Common myeloid progenitor, CD34-positive (primary cell): ENCODE results near the gene CREB5.

Experiments used
- CTCF ChIA-PET: fragments of 350-600 bp; sonication (Branson Sonifier 250); formaldehyde crosslinking; loops from one replicate; lab custom pipeline; 2021; ENCODE audit warnings: antibody characterized with exemption; lab: Charles Lee
- POLR2A ChIA-PET: fragments of 350-600 bp; sonication (Branson Sonifier 250); formaldehyde crosslinking; loops from one replicate; lab custom pipeline; 2021; ENCODE audit warnings: antibody characterized with exemption; lab: Charles Lee
- DNase-seq, 3 donors: peaks; one replicate each; pipeline versions ENCODE4 v3.0.0 to v3.0.0-alpha.2; 2013
- H3K27ac ChIP-seq, 2 experiments: 1 replicate in 1 of 2; 2 replicates in 1 of 2; pipeline ENCODE4 v1.7.0; 2013; ENCODE audit warnings: inconsistent platforms in 2 of 2, low read length in 2 of 2, mild to moderate bottlenecking in 2 of 2, low read depth in 1 of 2, moderate library complexity in 1 of 2; ENCODE audit not compliant: severe bottlenecking in 2 of 2, insufficient read depth in 1 of 2, poor library complexity in 1 of 2
- H3K27me3 ChIP-seq, 5 experiments: replicated peaks in 2 of 5; 1 replicate in 3 of 5; 2 replicates in 2 of 5; pipeline versions ENCODE4 v1.6.1 to v1.7.0; 2013; ENCODE audit warnings: low read length in 4 of 5, mild to moderate bottlenecking in 2 of 5, moderate library complexity in 2 of 5, inconsistent platforms in 1 of 5; ENCODE audit not compliant: insufficient read depth in 5 of 5, control insufficient read depth in 4 of 5
- H3K36me3 ChIP-seq, 4 experiments: 1 replicate in 2 of 4; 2 replicates in 2 of 4; pipeline versions ENCODE4 v1.6.1 to v1.7.0; 2013; ENCODE audit warnings: low read length in 3 of 4, control low read depth in 1 of 4, mild to moderate bottlenecking in 1 of 4; ENCODE audit not compliant: control insufficient read depth in 4 of 4, insufficient read depth in 4 of 4
- H3K4me1 ChIP-seq, 4 experiments: 1 replicate in 3 of 4; 2 replicates in 1 of 4; pipeline versions ENCODE4 v1.6.1 to v1.7.1; 2013; ENCODE audit warnings: low read length in 3 of 4, mild to moderate bottlenecking in 3 of 4, control low read depth in 1 of 4, inconsistent platforms in 1 of 4, moderate library complexity in 1 of 4; ENCODE audit not compliant: control insufficient read depth in 4 of 4, insufficient read depth in 4 of 4; ENCODE audit errors: control extremely low read depth in 1 of 4
- H3K4me3 ChIP-seq, 7 experiments: 1 replicate in 4 of 7; 2 replicates in 3 of 7; pipeline versions ENCODE4 v1.5.1 to v1.7.0; 2013; ENCODE audit warnings: mild to moderate bottlenecking in 7 of 7, low read length in 6 of 7, moderate library complexity in 6 of 7, inconsistent platforms in 2 of 7, low read depth in 2 of 7, control low read depth in 1 of 7; ENCODE audit not compliant: insufficient read depth in 4 of 7, control insufficient read depth in 1 of 7; ENCODE audit errors: extremely low read depth in 1 of 7
- H3K9me3 ChIP-seq, 5 experiments: 1 replicate in 4 of 5; 2 replicates in 1 of 5; pipeline versions ENCODE4 v1.6.1 to v1.7.1; 2013; ENCODE audit warnings: low read length in 4 of 5, mild to moderate bottlenecking in 2 of 5, inconsistent platforms in 1 of 5, low read depth in 1 of 5, moderate library complexity in 1 of 5; ENCODE audit not compliant: control insufficient read depth in 4 of 5, insufficient read depth in 2 of 5; ENCODE audit errors: control extremely low read depth in 1 of 5
- WGBS: methylation state at CpG from one replicate; pipeline ENCODE4 v1.1.5; 2013; ENCODE audit not compliant: insufficient coverage; 5-methylcytosine and 5-hydroxymethylcytosine counted together

CREB5 gene

GRCh38 chr7:28792858-28793257, 380.5 kb downstream of the CREB5 start:
- ChIA-PET POLR2A (no interaction called here), CTCF (interaction anchor here (0.6 kb wide), 1 partner anchor 401 kb away, joined by 3 read pairs; no protein-coding TSS in a partner anchor)
- Histone ChIP-seq H3K27me3 (no peaks in the 10 kb centered on the region), H3K36me3 (no peaks in the 10 kb centered on the region), H3K27ac (no peak overlapping the region), H3K4me1 (no peaks in the 10 kb centered on the region), H3K9me3 (no peaks in the 10 kb centered on the region), H3K4me3 (no peak overlapping the region)
- no peak for DNase-seq
- no CpG with 5 or more reads among the region's 2 CpGs for WGBS

- H3K36me3 ChIP-seq: no peaks in the 10 kb centered on the region
- ChIA-PET CTCF (no interaction called here), POLR2A (no interaction called here)
- no peaks in the 10 kb centered on the region for H3K9me3 ChIP-seq
- H3K4me3 ChIP-seq: no peak overlapping the region
- WGBS: 94% methylated on average over 6 of the region's 9 CpGs
- no peak for DNase-seq
- no peaks in the 10 kb centered on the region for H3K27me3 ChIP-seq
- H3K27ac ChIP-seq: no peak overlapping the region
- no peaks in the 10 kb centered on the region for H3K4me1 ChIP-seq
Observed at GRCh38 chr7:28793381-28794085, 381.2 kb downstream of the CREB5 start.

- Histone ChIP-seq H3K4me1 (no peaks in the 10 kb centered on the region), H3K36me3 (no peaks in the 10 kb centered on the region), H3K4me3 (no peak overlapping the region), H3K27me3 (no peaks in the 10 kb centered on the region), H3K27ac (no peak overlapping the region), H3K9me3 (no peaks in the 10 kb centered on the region)
- 97% methylated on average over 15 of the region's 15 CpGs for WGBS
- CTCF ChIA-PET: no interaction called here
- POLR2A ChIA-PET: no interaction called here
- no peak for DNase-seq
Observed at GRCh38 chr7:28798274-28798673, 386.0 kb downstream of the CREB5 start.

GRCh38 chr7:28799619-28800018, 387.3 kb downstream of the CREB5 start:
- H3K4me3 ChIP-seq: no peak overlapping the region
- ChIA-PET POLR2A (no interaction called here), CTCF (no interaction called here)
- H3K27ac ChIP-seq: no peak overlapping the region
- no peaks in the 10 kb centered on the region for H3K36me3 ChIP-seq
- no peaks in the 10 kb centered on the region for H3K4me1 ChIP-seq
- DNase-seq: no peak
- 86% methylated on average over 1 of the region's 1 CpG for WGBS
- H3K27me3 ChIP-seq: no peaks in the 10 kb centered on the region
- no peaks in the 10 kb centered on the region for H3K9me3 ChIP-seq

GRCh38 chr7:28800150-28800549, 387.8 kb downstream of the CREB5 start:
- Histone ChIP-seq H3K4me1 (no peaks in the 10 kb centered on the region), H3K36me3 (no peaks in the 10 kb centered on the region), H3K4me3 (no peak overlapping the region), H3K27ac (no peak overlapping the region), H3K27me3 (no peaks in the 10 kb centered on the region), H3K9me3 (no peaks in the 10 kb centered on the region)
- POLR2A ChIA-PET: no interaction called here
- no peak for DNase-seq
- CTCF ChIA-PET: no interaction called here
- whole genome bisulfite sequencing: 95% methylated on average over 4 of the region's 7 CpGs

GRCh38 chr7:28802450-28802849, 390.1 kb downstream of the CREB5 start:
- WGBS: 100% methylated on average over 1 of the region's 5 CpGs
- DNase-seq: no peak
- Histone ChIP-seq H3K27ac (no peak overlapping the region), H3K9me3 (no peaks in the 10 kb centered on the region), H3K36me3 (no peaks in the 10 kb centered on the region), H3K4me3 (no peak overlapping the region), H3K27me3 (no peaks in the 10 kb centered on the region), H3K4me1 (no peaks in the 10 kb centered on the region)
- POLR2A ChIA-PET: no interaction called here
- CTCF ChIA-PET: interaction anchor here (1.1 kb wide), 1 partner anchor 237 kb away, joined by 3 read pairs; no protein-coding TSS in a partner anchor

- ChIA-PET POLR2A (no interaction called here), CTCF (interaction anchor here (1.8 kb wide), 1 partner anchor 13 kb away, joined by 4 read pairs; no protein-coding TSS in a partner anchor)
- 93% methylated on average over 5 of the region's 8 CpGs for WGBS
- no peak overlapping the region for H3K4me3 ChIP-seq
- peaks cover 0 to 4% (median 0%) of the 10 kb centered on the region in 4 experiments for H3K4me1 ChIP-seq
- no peaks in the 10 kb centered on the region for H3K27me3 ChIP-seq
- H3K27ac ChIP-seq: no peak overlapping the region
- H3K36me3 ChIP-seq: no peaks in the 10 kb centered on the region
- no peak for DNase-seq
- no peaks in the 10 kb centered on the region for H3K9me3 ChIP-seq
Observed at GRCh38 chr7:28804157-28804556, 391.8 kb downstream of the CREB5 start.
